ENCODE data around the gene KCTD1. TPM values are rescaled to one million over a fixed set of nuclear protein-coding genes. Genes with fewer than 3 reads are reported as not detected.

The KCTD1 gene
- total RNA-seq, 1 donor from 2014 or later: 29.5 TPM

DNA sequence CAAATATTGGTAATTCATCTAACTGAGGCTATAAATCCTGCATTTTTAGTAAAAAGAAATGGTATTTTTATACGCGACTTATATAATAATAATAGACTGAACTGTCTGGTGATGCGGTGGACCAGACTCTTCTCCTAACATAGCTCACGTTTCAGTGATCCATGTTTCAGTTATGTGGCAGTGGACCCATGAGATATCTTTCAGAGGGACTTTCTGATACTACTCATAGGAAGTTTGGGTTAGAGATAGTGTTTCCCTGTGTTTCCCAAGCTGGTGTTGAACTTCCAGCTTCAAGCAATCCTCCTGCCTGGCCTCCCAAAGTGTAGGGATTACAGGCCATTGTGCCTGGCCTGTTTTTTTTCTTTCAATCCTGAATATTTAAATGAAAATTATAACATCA lies 59.2 kb downstream of the KCTD1 start:
- no peak overlapping the region for H3K27ac Mint-ChIP-seq
- TF ChIP-seq, protein P1, sequence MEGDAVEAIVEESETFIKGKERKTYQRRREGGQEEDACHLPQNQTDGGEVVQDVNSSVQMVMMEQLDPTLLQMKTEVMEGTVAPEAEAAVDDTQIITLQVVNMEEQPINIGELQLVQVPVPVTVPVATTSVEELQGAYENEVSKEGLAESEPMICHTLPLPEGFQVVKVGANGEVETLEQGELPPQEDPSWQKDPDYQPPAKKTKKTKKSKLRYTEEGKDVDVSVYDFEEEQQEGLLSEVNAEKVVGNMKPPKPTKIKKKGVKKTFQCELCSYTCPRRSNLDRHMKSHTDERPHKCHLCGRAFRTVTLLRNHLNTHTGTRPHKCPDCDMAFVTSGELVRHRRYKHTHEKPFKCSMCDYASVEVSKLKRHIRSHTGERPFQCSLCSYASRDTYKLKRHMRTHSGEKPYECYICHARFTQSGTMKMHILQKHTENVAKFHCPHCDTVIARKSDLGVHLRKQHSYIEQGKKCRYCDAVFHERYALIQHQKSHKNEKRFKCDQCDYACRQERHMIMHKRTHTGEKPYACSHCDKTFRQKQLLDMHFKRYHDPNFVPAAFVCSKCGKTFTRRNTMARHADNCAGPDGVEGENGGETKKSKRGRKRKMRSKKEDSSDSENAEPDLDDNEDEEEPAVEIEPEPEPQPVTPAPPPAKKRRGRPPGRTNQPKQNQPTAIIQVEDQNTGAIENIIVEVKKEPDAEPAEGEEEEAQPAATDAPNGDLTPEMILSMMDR (IDR thresholded peaks at IDR 0.05; ENCODE audit: unreplicated experiment): no peak
- no peaks in the 10 kb centered on the region for H3K9me3 Mint-ChIP-seq (ENCODE audit: low read depth)
- no peak for DNase-seq (ENCODE audit: low spot score, unreplicated experiment)
- H3K4me1 Mint-ChIP-seq (ENCODE audit: low read depth): no peaks in the 10 kb centered on the region
- H3K4me3 Mint-ChIP-seq (ENCODE audit: low read depth): no peak overlapping the region
- H3K27me3 Mint-ChIP-seq: no peaks in the 10 kb centered on the region
- H3K36me3 Mint-ChIP-seq (ENCODE audit: insufficient read depth): peaks cover 10% of the 10 kb centered on the region

DNA sequence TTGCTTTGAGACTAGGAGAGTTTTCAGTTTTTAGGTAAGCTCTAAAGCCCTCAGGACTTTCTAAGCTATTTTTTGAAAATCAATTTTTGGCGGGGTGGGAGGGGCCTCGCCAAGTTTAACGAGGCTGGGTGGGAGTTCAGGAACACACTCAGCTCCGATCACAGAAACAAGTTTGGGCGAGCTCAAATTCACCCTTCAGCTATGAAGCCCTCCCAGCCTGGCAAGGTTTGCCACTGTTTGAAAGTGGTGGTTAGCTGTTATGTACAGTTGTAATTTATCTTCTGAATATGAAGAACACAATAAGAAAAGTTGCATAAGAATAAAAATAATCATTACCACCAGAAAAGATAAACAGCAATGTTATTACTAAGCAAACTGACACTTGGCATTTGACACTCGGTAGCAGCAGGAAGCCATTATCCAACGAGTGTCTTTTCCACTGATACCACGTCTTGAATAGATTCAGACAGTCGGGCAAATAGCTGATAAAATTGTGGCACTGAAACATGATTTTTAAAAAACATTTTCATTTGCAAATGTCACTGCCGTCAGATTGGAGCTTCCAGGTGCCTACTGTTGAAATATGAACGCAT lies 59.8 kb downstream of the KCTD1 start:
- TF ChIP-seq, protein P1 (IDR thresholded peaks at IDR 0.05; ENCODE audit: unreplicated experiment): no peak
- Mint-ChIP-seq H3K4me3 (ENCODE audit: low read depth) (no peak overlapping the region), H3K4me1 (ENCODE audit: low read depth) (peaks cover 1% of the 10 kb centered on the region), H3K9me3 (ENCODE audit: low read depth) (no peaks in the 10 kb centered on the region), H3K27ac (no peak overlapping the region), H3K27me3 (no peaks in the 10 kb centered on the region), H3K36me3 (ENCODE audit: insufficient read depth) (peaks cover 10% of the 10 kb centered on the region)
- no peak for DNase-seq (ENCODE audit: low spot score, unreplicated experiment)

DNA sequence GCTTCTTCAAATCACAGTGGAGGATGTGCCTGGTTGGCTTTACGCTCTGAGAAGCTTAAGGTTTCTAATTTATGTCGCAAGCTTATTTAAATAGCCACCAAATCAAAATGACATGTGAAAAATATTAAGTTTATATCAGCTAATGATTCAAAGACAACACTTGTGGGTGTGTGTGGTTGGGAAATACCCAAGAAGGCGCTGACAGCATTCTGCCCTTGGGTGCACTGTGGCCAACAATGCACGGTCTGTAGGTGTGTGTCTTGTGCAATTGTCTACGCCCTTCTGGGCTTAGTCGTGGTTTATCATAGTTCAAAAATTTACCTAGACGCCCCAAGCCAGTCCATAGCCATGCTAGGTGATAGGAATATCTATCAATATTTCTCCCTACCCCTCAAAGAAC lies 60.9 kb downstream of the KCTD1 start:
- DNase-seq (ENCODE audit: low spot score, unreplicated experiment): no peak
- TF ChIP-seq, protein P1 (IDR thresholded peaks at IDR 0.05; ENCODE audit: unreplicated experiment): no peak
- no peak overlapping the region for H3K4me3 Mint-ChIP-seq (ENCODE audit: low read depth)
- H3K4me1 Mint-ChIP-seq (ENCODE audit: low read depth): peaks cover 4% of the 10 kb centered on the region
- no peaks in the 10 kb centered on the region for H3K9me3 Mint-ChIP-seq (ENCODE audit: low read depth)
- H3K27me3 Mint-ChIP-seq: no peaks in the 10 kb centered on the region
- H3K27ac Mint-ChIP-seq: no peak overlapping the region
- peaks cover 9% of the 10 kb centered on the region for H3K36me3 Mint-ChIP-seq (ENCODE audit: insufficient read depth)

DNA sequence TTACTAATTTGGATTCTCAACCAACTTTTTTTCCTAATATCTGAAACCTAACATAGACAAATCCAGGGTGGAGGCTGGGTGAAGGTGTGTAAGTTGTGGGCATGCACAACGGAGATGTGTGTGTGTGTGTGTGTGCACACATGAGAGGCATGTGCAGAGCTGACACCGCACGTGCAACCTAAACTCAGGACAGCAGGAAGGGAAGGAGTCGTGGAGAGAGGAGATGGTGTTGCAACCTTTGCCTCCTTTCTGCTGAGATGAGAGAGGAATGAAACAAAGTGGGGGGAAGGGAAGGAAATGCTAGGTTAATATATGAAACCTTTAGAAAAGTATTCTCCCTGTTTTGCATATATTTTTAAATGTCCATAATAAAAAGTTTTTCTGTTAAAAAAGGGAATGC lies 64.7 kb downstream of the KCTD1 start:
- H3K27me3 Mint-ChIP-seq: no peaks in the 10 kb centered on the region
- H3K9me3 Mint-ChIP-seq (ENCODE audit: low read depth): no peaks in the 10 kb centered on the region
- peaks cover 7% of the 10 kb centered on the region for H3K36me3 Mint-ChIP-seq (ENCODE audit: insufficient read depth)
- TF ChIP-seq, protein P1 (IDR thresholded peaks at IDR 0.05; ENCODE audit: unreplicated experiment): no peak
- H3K27ac Mint-ChIP-seq: peak overlapping the region; percentile 13
- no peak for DNase-seq (ENCODE audit: low spot score, unreplicated experiment)
- no peak overlapping the region for H3K4me3 Mint-ChIP-seq (ENCODE audit: low read depth)
- H3K4me1 Mint-ChIP-seq (ENCODE audit: low read depth): peaks cover 21% of the 10 kb centered on the region

DNA sequence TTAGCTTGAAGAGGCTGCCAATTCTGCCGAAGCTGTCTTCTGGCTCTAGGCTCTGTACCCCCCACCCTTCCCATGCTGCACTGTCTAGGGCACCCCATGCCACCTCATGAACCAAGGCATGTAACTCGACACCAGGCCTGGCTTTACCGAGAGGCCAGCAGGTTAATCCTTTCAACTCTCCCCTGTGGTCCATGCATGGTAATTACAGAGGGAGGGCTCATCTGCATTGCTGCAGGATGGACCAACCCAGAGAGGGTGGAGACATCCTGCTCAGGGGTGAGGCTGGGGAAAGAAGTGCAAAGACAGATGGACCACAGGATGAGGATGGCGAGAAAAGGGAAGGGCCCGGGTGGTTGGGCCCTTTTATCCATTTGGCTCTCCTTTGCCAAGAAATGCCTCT lies 65.8 kb downstream of the KCTD1 start:
- TF ChIP-seq, protein P1 (IDR thresholded peaks at IDR 0.05; ENCODE audit: unreplicated experiment): no peak
- peaks cover 30% of the 10 kb centered on the region for H3K4me1 Mint-ChIP-seq (ENCODE audit: low read depth)
- no peak for DNase-seq (ENCODE audit: low spot score, unreplicated experiment)
- no peaks in the 10 kb centered on the region for H3K9me3 Mint-ChIP-seq (ENCODE audit: low read depth)
- no peak overlapping the region for H3K4me3 Mint-ChIP-seq (ENCODE audit: low read depth)
- peaks cover 4% of the 10 kb centered on the region for H3K36me3 Mint-ChIP-seq (ENCODE audit: insufficient read depth)
- no peaks in the 10 kb centered on the region for H3K27me3 Mint-ChIP-seq
- H3K27ac Mint-ChIP-seq: no peak overlapping the region

All from progenitor cell of endocrine pancreas (in vitro differentiated cells).